Ishikawa (cell line): ENCODE measurements around the gene SDHAF2.
A peak's percentile ranks its signal among the peaks of the same experiment; 100 is the strongest.

Source experiments
- CEBPB ChIP-seq: IDR thresholded peaks from 2 replicates; pipeline ENCODE4 v1.6.1; 2012
- CREB1 ChIP-seq: IDR thresholded peaks from 2 replicates; pipeline ENCODE4 v1.6.1; 2012; ENCODE audit warnings: low read depth
- EGR1 ChIP-seq: IDR thresholded peaks from 2 replicates; pipeline ENCODE4 v1.6.1; 2012
- EP300 ChIP-seq: IDR thresholded peaks from 2 replicates; pipeline ENCODE4 v1.6.1; 2012; ENCODE audit warnings: borderline replicate concordance
- FOXM1 ChIP-seq: IDR thresholded peaks from 2 replicates; pipeline ENCODE4 v1.6.1; 2012; ENCODE audit warnings: low read depth, borderline replicate concordance
- MAX ChIP-seq: IDR thresholded peaks from 2 replicates; pipeline ENCODE4 v1.6.1; 2012
- NFIC ChIP-seq: IDR thresholded peaks from 2 replicates; pipeline ENCODE4 v1.6.1; 2012
- RAD21 ChIP-seq: IDR thresholded peaks from 2 replicates; pipeline ENCODE4 v1.6.1; 2012; ENCODE audit warnings: low read depth
- REST ChIP-seq: IDR thresholded peaks from 2 replicates; pipeline ENCODE4 v1.6.1; 2012; ENCODE audit warnings: low read depth, mild to moderate bottlenecking
- TAF1 ChIP-seq: IDR thresholded peaks from 2 replicates; pipeline ENCODE4 v1.6.1; 2012; ENCODE audit warnings: low read depth, mild to moderate bottlenecking
- TCF12 ChIP-seq: IDR thresholded peaks from 2 replicates; pipeline ENCODE4 v1.6.1; 2012; ENCODE audit warnings: low read depth
- TEAD4 ChIP-seq: IDR thresholded peaks from 2 replicates; pipeline ENCODE4 v1.6.1; 2012
- USF1 ChIP-seq: IDR thresholded peaks from 2 replicates; pipeline ENCODE4 v1.6.1; 2012
- YY1 ChIP-seq: IDR thresholded peaks from 2 replicates; pipeline ENCODE4 v1.6.1; 2012; ENCODE audit warnings: low read depth
- ZBTB7A ChIP-seq: IDR thresholded peaks from 2 replicates; pipeline ENCODE4 v1.6.1; 2012; ENCODE audit warnings: low read depth

The SDHAF2 gene

GRCh38 chr11:61439615-61440014 lies 9.7 kb downstream of the SDHAF2 start:
- no peak for TF ChIP-seq NFIC
- no peak for TF ChIP-seq FOXM1
- TF ChIP-seq TAF1: no peak
- no peak for TF ChIP-seq REST
- TF ChIP-seq EP300: no peak
- TF ChIP-seq USF1: no peak
- TF ChIP-seq ZBTB7A: no peak
- TF ChIP-seq YY1: no peak
- TF ChIP-seq CEBPB: no peak
- no peak for TF ChIP-seq CREB1
- no peak for TF ChIP-seq RAD21
- TF ChIP-seq MAX: no peak
- TF ChIP-seq EGR1: no peak
- no peak for TF ChIP-seq TCF12

- no peak for TF ChIP-seq TEAD4
- no peak for TF ChIP-seq TCF12
- TF ChIP-seq YY1: no peak
- no peak for TF ChIP-seq USF1
- TF ChIP-seq CREB1: no peak
- no peak for TF ChIP-seq MAX
These were observed 12.7 kb downstream of the SDHAF2 start for GRCh38 chr11:61442616-61443015.

- no peak for TF ChIP-seq YY1
- TF ChIP-seq USF1: no peak
- no peak for TF ChIP-seq MAX
- TF ChIP-seq ZBTB7A: no peak
- TF ChIP-seq CREB1: no peak
- TF ChIP-seq NFIC: no peak
- TF ChIP-seq REST: no peak
- TF ChIP-seq EP300: no peak
- no peak for TF ChIP-seq CEBPB
- no peak for TF ChIP-seq TCF12
- no peak for TF ChIP-seq RAD21
- no peak for TF ChIP-seq EGR1
- no peak for TF ChIP-seq TAF1
- no peak for TF ChIP-seq TEAD4
- TF ChIP-seq FOXM1: no peak
These were observed 15.6 kb downstream of the SDHAF2 start for GRCh38 chr11:61445516-61445915.

- TF ChIP-seq MAX: peak; percentile 63; the same call in 1 of the 2 replicates
- TF ChIP-seq YY1: no peak
- TF ChIP-seq FOXM1: no peak
- TF ChIP-seq RAD21: peak; percentile 67
- no peak for TF ChIP-seq ZBTB7A
- no peak for TF ChIP-seq REST
- TF ChIP-seq CREB1: no peak
- peak; percentile 43; the same call in 1 of the 2 replicates for TF ChIP-seq TEAD4
- no peak for TF ChIP-seq EP300
- TF ChIP-seq NFIC: no peak
- TF ChIP-seq EGR1: no peak
These were observed 16.3 kb downstream of the SDHAF2 start for GRCh38 chr11:61446211-61446651.
